Epithelial cell of proximal tubule (primary cell): ENCODE measurements around the gene ITGB5. TPM values are rescaled to one million over a fixed set of nuclear protein-coding genes. Genes with fewer than 3 reads are reported as not detected.

ENCODE experiments used
- DNase-seq: peaks from one replicate; pipeline ENCODE4 v3.0.0-alpha.2; 2011; ENCODE audit warnings: low read depth
- H3K4me3 ChIP-seq: 2 replicates; pipeline ENCODE4 v1.5.1; 2011; ENCODE audit warnings: low read depth, mild to moderate bottlenecking, low read length
- CTCF ChIP-seq: conservative IDR thresholded peaks from 2 replicates; pipeline ENCODE4 v1.5.1; 2012; ENCODE audit warnings: low read depth, mild to moderate bottlenecking, low read length
- total RNA-seq: library from RNA; depleted of rRNA; stranded (reverse); fragments of >200 nt; gene quantifications from 2 replicates; pipeline ENCODE4 v1.2.3, GENCODE V29; 2015

ITGB5 gene
- total RNA-seq, 1 donor from 2014 or later, result 141 TPM

- TF ChIP-seq CTCF, result no peak
- H3K4me3 ChIP-seq, result no peak overlapping the region
- no peak for DNase-seq
These were observed 119.9 kb downstream of the ITGB5 start for GRCh38 chr3:124767264-124767663.

- TF ChIP-seq CTCF, result no peak
- no peak overlapping the region for H3K4me3 ChIP-seq
- no peak for DNase-seq
These were observed 120.8 kb downstream of the ITGB5 start for GRCh38 chr3:124766113-124767095.

GRCh38 chr3:124765197-124765840 lies 121.8 kb downstream of the ITGB5 start:
- DNase-seq, result no peak
- no peak for TF ChIP-seq CTCF
- no peak overlapping the region for H3K4me3 ChIP-seq

- no peak overlapping the region for H3K4me3 ChIP-seq
- no peak for TF ChIP-seq CTCF
- no peak for DNase-seq
These were observed 122.4 kb downstream of the ITGB5 start for GRCh38 chr3:124764746-124765145.

GRCh38 chr3:124763644-124764358 lies 123.4 kb downstream of the ITGB5 start:
- DNase-seq, result no peak
- H3K4me3 ChIP-seq, result no peak overlapping the region
- no peak for TF ChIP-seq CTCF

GRCh38 chr3:124763206-124763605 lies 124.0 kb downstream of the ITGB5 start:
- no peak overlapping the region for H3K4me3 ChIP-seq
- TF ChIP-seq CTCF, result no peak
- DNase-seq, result no peak
